PFSK-1 (cell line): Measurements from ENCODE around the gene RPTOR.

ENCODE experiments used
- FOXP2 ChIP-seq: optimal IDR thresholded peaks from 2 replicates; pipeline ENCODE3; 2011; ENCODE audit warnings: borderline replicate concordance, control low read depth, inconsistent platforms; ENCODE audit not compliant: insufficient read depth; ENCODE audit errors: extremely low read length, extremely low read depth
- POLR2AphosphoS5 ChIP-seq: IDR thresholded peaks from 2 replicates; pipeline ENCODE4 v1.6.1; 2012; ENCODE audit warnings: low read depth, mild to moderate bottlenecking, control low read depth, low read length, moderate library complexity
- REST ChIP-seq, 2 experiments: IDR thresholded peaks; 2 replicates each; pipeline versions ENCODE4 v1.6.1 to v1.8.0; 2011 to 2012; ENCODE audit warnings: low read depth in 2 of 2, low read length in 2 of 2, control low read depth in 1 of 2, inconsistent platforms in 1 of 2, mild to moderate bottlenecking in 1 of 2, moderate library complexity in 1 of 2; ENCODE audit not compliant: insufficient read depth in 1 of 2
- SIN3A ChIP-seq: IDR thresholded peaks from 2 replicates; pipeline ENCODE4 v1.6.1; 2012; ENCODE audit warnings: mild to moderate bottlenecking, low read length, moderate library complexity, borderline replicate concordance; ENCODE audit not compliant: insufficient read depth
- TAF1 ChIP-seq: IDR thresholded peaks from 2 replicates; pipeline ENCODE4 v1.6.1; 2012; ENCODE audit warnings: low read length, control low read depth, borderline replicate concordance; ENCODE audit not compliant: insufficient read depth

RPTOR gene

GRCh38 chr17:80526116-80526910 is 18.3 kb upstream of the RPTOR start:
- TF ChIP-seq REST (IDR thresholded peaks at IDR 0.05; ENCODE audit: insufficient read depth in 1 of 2, low read depth in 2 of 2, low read length in 2 of 2) (no peak), FOXP2 (no peak), SIN3A (no peak), POLR2AphosphoS5 (no peak), TAF1 (no peak)

GRCh38 chr17:80527016-80527645 is 17.5 kb upstream of the RPTOR start:
- TF ChIP-seq FOXP2 = no peak

- TF ChIP-seq SIN3A (no peak), FOXP2 (no peak), POLR2AphosphoS5 (no peak), REST (IDR thresholded peaks at IDR 0.05; ENCODE audit: insufficient read depth in 1 of 2, low read depth in 2 of 2, low read length in 2 of 2) (no peak)
These were observed 16.1 kb upstream of the RPTOR start for GRCh38 chr17:80528536-80528935.

- no peak for TF ChIP-seq SIN3A
- no peak for TF ChIP-seq REST (IDR thresholded peaks at IDR 0.05; ENCODE audit: insufficient read depth in 1 of 2, low read depth in 2 of 2, low read length in 2 of 2)
- TF ChIP-seq POLR2AphosphoS5 = no peak
- TF ChIP-seq FOXP2 = no peak
- no peak for TF ChIP-seq TAF1
These were observed 15.3 kb upstream of the RPTOR start for GRCh38 chr17:80529104-80529903.

- TF ChIP-seq POLR2AphosphoS5 (no peak), SIN3A (no peak), FOXP2 (no peak), TAF1 (no peak), REST (IDR thresholded peaks at IDR 0.05; ENCODE audit: insufficient read depth in 1 of 2, low read depth in 2 of 2, low read length in 2 of 2) (no peak)
These were observed 14.7 kb upstream of the RPTOR start for GRCh38 chr17:80529904-80530292.
